HG03460 (cell line): ENCODE data around the gene MYBL2.
A peak's percentile ranks its signal among the peaks of the same experiment; 100 is the strongest.

Experiments used
- ATAC-seq: cut with Tn5 transposase; IDR thresholded peaks from one replicate; pipeline ENCODE4 v1.9.1; 2021; ENCODE audit not compliant: unreplicated experiment

MYBL2 gene

GRCh38 chr20:43681991-43682410 lies 15.1 kb downstream of the MYBL2 start:
- ATAC-seq: peak; percentile 91

DNA sequence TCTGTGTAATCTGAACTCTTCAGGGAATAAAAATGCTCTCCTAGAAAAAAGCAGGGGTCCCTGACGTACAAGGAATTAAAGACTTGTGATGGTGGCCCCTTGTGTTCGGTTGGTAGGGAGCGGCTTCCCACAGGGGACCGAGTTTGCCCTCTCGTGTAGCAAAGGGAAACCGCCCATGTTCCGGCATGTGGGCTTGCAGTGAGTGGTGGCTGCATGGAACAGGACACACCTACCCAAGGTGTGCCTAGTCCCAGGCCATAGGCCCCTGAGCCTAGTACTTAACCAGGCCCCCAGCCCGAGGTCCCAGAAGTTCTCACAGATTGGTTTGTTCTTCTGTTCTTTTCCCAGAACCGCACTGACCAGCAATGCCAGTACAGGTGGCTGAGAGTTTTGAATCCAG lies 15.5 kb downstream of the MYBL2 start:
- ATAC-seq: peak; percentile 25

DNA sequence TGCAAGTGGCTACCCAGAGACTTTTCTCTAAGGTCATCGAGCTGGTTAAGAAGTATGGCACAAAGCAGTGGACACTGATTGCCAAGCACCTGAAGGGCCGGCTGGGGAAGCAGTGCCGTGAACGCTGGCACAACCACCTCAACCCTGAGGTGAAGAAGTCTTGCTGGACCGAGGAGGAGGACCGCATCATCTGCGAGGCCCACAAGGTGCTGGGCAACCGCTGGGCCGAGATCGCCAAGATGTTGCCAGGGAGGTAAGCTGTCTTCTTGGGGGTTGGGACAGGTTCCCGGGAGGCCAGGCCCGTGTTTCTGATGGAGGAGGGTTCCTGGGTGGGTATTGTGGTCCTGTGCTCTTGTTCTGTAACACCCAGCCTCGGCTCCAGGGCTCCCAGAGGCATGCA lies 19.9 kb downstream of the MYBL2 start:
- no peak for ATAC-seq

GRCh38 chr20:43689165-43689564 lies 22.3 kb downstream of the MYBL2 start:
- ATAC-seq: no peak

DNA sequence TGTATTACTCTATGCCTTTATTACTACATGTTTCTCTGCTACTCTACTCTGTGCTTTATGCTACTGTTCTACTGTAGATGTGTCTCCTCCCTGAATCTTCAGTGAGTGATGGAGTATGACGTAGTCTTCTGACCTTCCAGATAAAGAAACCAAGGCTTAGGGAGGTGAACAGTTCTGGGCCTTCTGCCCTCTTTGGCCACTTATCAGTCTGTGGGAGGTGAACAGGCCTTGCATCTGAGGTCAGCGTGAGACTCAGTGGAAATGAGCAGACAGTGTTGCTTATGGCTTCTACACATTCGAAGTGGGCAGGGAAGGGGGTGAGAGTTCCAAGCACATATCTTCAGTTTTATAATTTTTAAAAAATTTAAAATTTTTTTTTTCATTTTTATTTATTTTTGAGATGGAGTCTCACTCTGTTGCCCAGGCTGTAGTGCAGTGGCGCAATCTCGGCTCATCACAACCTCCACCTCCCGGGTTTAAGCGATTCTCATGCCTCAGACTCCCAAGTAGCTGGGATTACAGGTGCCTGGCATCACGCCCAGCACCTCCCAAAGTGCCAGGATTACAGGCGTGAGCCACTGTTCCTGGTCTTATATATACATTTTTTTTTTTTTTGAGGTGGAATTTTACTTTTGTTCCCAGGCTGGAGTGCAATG lies 24.2 kb downstream of the MYBL2 start:
- no peak for ATAC-seq

- ATAC-seq: no peak
Measured at GRCh38 chr20:43691928-43692524, 25.1 kb downstream of the MYBL2 start.

GRCh38 chr20:43694763-43695162 lies 27.8 kb downstream of the MYBL2 start:
- ATAC-seq: no peak

DNA sequence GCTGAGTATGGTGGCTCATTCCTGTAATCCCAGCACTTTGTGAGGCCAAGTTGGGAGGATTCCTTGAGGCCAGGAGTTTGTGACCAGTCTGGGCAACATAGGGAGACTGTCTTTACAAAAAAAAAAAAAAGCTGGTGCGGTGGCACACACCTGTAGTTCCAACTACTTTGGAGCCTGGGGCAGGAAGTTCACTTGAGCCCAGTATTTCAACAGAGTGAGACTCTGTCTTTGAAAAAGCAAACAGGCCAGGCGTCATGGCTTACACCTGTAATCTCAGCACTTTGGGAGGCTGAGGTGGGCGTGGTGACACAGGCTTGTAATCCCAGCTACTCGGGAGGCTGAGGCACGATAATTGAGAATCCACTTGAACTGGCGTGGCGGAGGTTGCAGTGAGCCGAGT lies 28.7 kb downstream of the MYBL2 start:
- no peak for ATAC-seq

DNA sequence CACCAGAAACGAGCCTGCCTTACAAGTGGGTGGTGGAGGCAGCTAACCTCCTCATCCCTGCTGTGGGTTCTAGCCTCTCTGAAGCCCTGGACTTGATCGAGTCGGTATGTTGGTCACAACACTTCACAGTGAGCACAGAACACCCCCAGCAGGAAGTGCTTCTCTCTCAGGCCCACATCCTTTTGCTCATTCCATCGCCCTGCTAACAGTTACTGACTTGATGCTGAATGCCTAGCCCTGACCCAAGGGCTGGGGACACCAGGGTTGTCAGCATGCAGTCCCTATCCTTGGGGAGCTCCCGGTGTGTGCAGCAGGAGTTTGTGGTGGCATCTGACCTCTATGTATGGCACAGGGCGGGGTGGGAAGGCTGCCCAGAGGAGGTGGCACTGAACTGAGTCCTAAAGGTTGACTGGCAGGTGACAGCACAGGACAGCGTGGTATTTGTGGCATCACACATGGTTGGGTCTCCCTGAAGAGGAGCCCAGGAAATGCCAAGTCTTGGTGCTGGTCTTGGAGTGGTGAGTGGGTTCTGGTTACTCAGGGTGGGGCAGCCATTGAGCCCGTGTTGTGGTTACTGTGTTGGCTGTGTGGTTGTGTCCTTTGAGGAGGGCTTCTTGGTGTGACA lies 33.1 kb downstream of the MYBL2 start:
- no peak for ATAC-seq

- ATAC-seq: no peak
Measured at GRCh38 chr20:43700627-43701026, 33.7 kb downstream of the MYBL2 start.

GRCh38 chr20:43702502-43702901 lies 35.6 kb downstream of the MYBL2 start:
- no peak for ATAC-seq

DNA sequence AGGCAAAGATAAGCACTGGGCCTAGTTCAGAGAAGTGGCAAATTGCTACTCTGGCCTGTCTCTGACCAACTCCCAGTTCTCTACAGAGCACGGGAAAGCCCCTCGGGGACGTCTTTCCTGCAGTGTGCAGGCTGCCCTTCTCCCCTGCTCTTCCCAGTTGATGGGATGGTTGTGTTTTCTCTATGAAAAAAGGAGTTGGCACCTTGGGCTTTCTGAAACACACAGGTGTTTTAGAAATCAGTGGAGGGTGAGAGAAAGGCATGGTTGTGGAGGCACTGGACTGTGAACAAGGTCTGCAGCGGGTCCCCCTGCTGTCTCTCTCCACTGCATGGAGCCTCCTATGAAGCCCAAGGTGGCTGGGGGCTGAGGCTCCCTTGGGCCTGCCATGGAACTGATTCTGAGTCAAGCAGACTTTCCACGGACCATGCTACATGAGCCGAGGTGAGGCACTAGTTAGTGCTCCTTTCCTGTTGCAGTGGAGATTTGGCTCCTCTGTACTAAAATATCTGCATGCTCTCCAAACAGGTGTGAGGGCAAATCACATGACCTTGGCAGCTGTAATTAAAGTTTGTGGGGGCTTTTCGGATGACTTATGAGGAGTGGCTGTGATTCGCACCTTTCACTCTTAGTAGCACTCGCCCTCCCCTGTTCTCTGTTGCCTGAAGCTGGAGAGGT lies 43.6 kb downstream of the MYBL2 start:
- ATAC-seq: peak; percentile 63

GRCh38 chr20:43711098-43711654 lies 44.3 kb downstream of the MYBL2 start:
- no peak for ATAC-seq

- no peak for ATAC-seq
Measured at GRCh38 chr20:43715044-43715443, 48.1 kb downstream of the MYBL2 start.

GRCh38 chr20:43715511-43715910 lies 48.6 kb downstream of the MYBL2 start:
- ATAC-seq: no peak

- no peak for ATAC-seq
Measured at GRCh38 chr20:43716123-43716522, 49.2 kb downstream of the MYBL2 start.

DNA sequence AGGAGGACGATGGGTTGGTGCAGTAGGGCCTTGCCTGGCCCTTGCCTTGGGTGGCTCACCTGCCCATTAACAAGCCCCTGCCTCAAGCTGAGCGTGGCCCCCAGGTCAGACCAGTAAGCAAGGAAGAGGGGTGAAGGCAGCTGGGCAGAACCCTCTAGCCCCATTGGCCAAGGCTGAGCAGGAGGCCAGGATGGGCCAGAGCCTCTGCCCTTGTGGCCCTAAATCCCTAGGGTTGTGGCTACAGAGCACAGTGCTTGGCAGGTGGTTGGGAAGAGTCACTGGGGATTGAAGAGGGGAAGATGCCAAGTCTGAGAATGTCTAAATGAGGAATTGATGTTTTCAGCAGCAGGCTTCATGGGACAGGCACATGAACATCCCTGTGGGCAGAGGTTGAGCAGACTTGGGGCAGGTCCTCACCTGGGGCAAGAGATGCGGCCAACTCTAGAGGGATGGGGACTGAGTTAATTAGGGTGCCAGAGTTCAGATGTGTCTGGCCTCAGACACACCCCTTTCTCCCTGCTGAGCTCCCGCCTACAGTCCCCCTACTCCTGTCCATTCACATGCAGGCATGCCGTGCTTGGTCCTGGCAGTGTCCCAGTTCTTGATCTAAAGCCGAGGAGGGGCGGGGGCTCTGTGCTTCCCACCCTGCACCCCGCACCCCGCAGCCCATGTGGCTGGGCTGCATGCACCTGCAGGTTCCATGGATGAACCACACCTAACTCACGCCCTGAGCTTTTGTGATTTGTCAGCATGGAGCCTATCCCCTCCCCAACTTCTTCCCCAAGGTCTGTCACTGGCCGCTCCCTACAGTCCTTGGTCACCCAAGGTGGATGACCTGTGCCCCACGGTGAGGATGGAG lies 50.1 kb downstream of the MYBL2 start:
- ATAC-seq: no peak

GRCh38 chr20:43717616-43717995 lies 50.7 kb downstream of the MYBL2 start:
- ATAC-seq: no peak

DNA sequence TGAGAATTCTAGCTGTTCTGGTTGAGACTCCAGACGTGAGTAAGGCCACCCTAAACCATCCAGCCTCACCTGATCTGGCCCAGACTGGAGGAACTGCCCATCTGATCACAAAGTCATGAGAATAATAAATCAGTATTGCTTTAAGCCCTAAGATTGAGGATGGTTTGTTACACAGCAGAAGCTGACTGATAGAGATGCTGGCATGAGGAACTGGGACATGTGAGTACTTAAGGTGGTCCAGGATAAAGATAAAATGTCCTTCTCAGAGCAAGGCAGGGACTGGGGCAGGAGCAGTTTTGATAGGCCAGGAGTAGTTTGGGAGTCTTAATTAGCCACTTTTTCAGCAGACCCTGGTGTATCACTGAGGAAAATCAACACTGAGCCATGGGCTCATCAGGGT lies 53.1 kb downstream of the MYBL2 start:
- ATAC-seq: no peak

DNA sequence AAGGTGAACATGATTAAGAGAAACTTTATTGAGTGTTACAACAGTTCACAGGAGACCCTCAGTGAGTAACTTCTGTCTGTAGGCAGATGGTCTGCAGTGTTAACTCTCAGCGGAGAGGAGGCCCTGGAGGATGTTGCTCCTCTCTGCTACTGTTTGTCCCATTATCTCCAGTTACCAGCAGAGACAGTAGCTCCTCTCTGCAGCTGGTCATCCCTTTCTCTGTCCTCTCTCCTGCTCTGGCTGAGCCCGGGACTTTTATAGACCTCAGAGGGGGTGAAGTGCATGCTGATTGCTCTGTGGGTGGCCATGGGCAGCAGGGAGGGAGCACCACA lies 54.1 kb downstream of the MYBL2 start:
- ATAC-seq: no peak
